GM23338 (cell line): ENCODE results near the gene SLC37A1. TPM values are rescaled to one million over a fixed set of nuclear protein-coding genes. Genes with fewer than 3 reads are reported as not detected.

Experiments used
- ATAC-seq: fragments of 200-7000 bp; cut with Tn5 transposase; 3 replicates; pipeline ENCODE4 v1.9.1; 2020
- DNase-seq: peaks from one replicate; pipeline ENCODE4 v3.0.0-alpha.2; 2015; ENCODE audit warnings: low spot score
- H2AFZ ChIP-seq: fragments of 200-600 bp; sonication (generic); 2 replicates; pipeline ENCODE4 v1.8.0; 2016; ENCODE audit warnings: antibody characterized with exemption, mild to moderate bottlenecking, moderate library complexity
- H3F3A ChIP-seq: fragments of 200-600 bp; sonication (generic); replicated peaks from 2 replicates; pipeline ENCODE4 v1.8.0; 2017; ENCODE audit warnings: antibody characterized with exemption, mixed run types, low read depth
- H3K27ac ChIP-seq: fragments of 200-600 bp; sonication (generic); 2 replicates; pipeline ENCODE4 v1.6.1; 2016; ENCODE audit warnings: low read depth
- H3K27me3 ChIP-seq: fragments of 200-600 bp; sonication (generic); 2 replicates; pipeline ENCODE4 v1.8.0; 2016; ENCODE audit warnings: mild to moderate bottlenecking, mixed run types, moderate library complexity; ENCODE audit not compliant: insufficient read depth
- H3K36me3 ChIP-seq: fragments of 200-600 bp; sonication (generic); 2 replicates; pipeline ENCODE4 v1.8.0; 2016; ENCODE audit warnings: mild to moderate bottlenecking; ENCODE audit not compliant: insufficient read depth
- H3K4me1 ChIP-seq: fragments of 200-600 bp; sonication (generic); 2 replicates; pipeline ENCODE4 v1.8.0; 2016; ENCODE audit warnings: mild to moderate bottlenecking, moderate library complexity; ENCODE audit not compliant: insufficient read depth
- H3K4me2 ChIP-seq: fragments of 200-600 bp; sonication (generic); 2 replicates; pipeline ENCODE4 v1.7.1; 2017; ENCODE audit warnings: mixed run types
- H3K4me3 ChIP-seq: fragments of 200-600 bp; sonication (generic); 2 replicates; pipeline ENCODE4 v1.6.1; 2016; ENCODE audit warnings: mixed run types
- H3K79me2 ChIP-seq: fragments of 200-600 bp; sonication (generic); replicated peaks from 2 replicates; pipeline ENCODE4 v1.8.0; 2017; ENCODE audit warnings: mild to moderate bottlenecking; ENCODE audit not compliant: insufficient read depth
- H3K9me2 ChIP-seq: fragments of 200-600 bp; sonication (generic); 2 replicates; pipeline ENCODE4 v1.8.0; 2017; ENCODE audit not compliant: insufficient read depth
- H4K20me1 ChIP-seq: fragments of 200-600 bp; sonication (generic); replicated peaks from 2 replicates; pipeline ENCODE4 v1.8.0; 2017; ENCODE audit warnings: mild to moderate bottlenecking; ENCODE audit not compliant: insufficient read depth
- H3K27ac Mint-ChIP-seq: 2 replicates; pipeline ENCODE4 v1.8.0; 2020; ENCODE audit warnings: inconsistent platforms, mild to moderate bottlenecking, moderate library complexity, mixed read lengths
- H3K27me3 Mint-ChIP-seq: 3 replicates; pipeline ENCODE4 v1.8.0; 2022; ENCODE audit warnings: low read depth, mild to moderate bottlenecking, moderate library complexity, mixed read lengths, inconsistent platforms; ENCODE audit not compliant: insufficient read depth, poor library complexity
- H3K36me3 Mint-ChIP-seq: 3 replicates; pipeline ENCODE4 v1.8.0; 2021; ENCODE audit warnings: low read depth, mild to moderate bottlenecking, inconsistent platforms, moderate library complexity, mixed read lengths
- H3K4me1 Mint-ChIP-seq: 3 replicates; pipeline ENCODE4 v1.8.0; 2020; ENCODE audit warnings: mild to moderate bottlenecking, inconsistent platforms, mixed read lengths
- H3K4me3 Mint-ChIP-seq: 3 replicates; pipeline ENCODE4 v1.8.0; 2021; ENCODE audit warnings: moderate library complexity, mild to moderate bottlenecking, inconsistent platforms, mixed read lengths
- H3K9me3 Mint-ChIP-seq: 3 replicates; pipeline ENCODE4 v1.8.0; 2020; ENCODE audit warnings: moderate library complexity, mild to moderate bottlenecking, inconsistent platforms, mixed read lengths
- CREB1 ChIP-seq: fragments of 250-450 bp; sonication (Bioruptor Pico); IDR thresholded peaks from 2 replicates; pipeline ENCODE4 v1.5.0; 2020; ENCODE audit warnings: low read depth, mild to moderate bottlenecking, moderate library complexity
- EZH2 ChIP-seq: fragments of 200-600 bp; sonication (generic); IDR thresholded peaks from one replicate; pipeline ENCODE4 v1.8.0; 2017; ENCODE audit warnings: antibody characterized with exemption, mild to moderate bottlenecking, low read depth; ENCODE audit not compliant: unreplicated experiment
- EZH2phosphoT487 ChIP-seq: fragments of 200-600 bp; sonication (generic); IDR thresholded peaks from one replicate; pipeline ENCODE4 v1.8.1; 2018; ENCODE audit warnings: antibody characterized with exemption; ENCODE audit not compliant: unreplicated experiment
- JUNB ChIP-seq: IDR thresholded peaks from one replicate; pipeline ENCODE4 v1.6.1; 2016; ENCODE audit warnings: antibody characterized with exemption; ENCODE audit not compliant: unreplicated experiment
- NANOG ChIP-seq: IDR thresholded peaks from 2 replicates; pipeline ENCODE4 v1.6.1; 2016; ENCODE audit warnings: antibody characterized with exemption, borderline replicate concordance
- POLR2AphosphoS5 ChIP-seq: IDR thresholded peaks from 2 replicates; pipeline ENCODE4 v1.6.1; 2016; ENCODE audit warnings: antibody characterized with exemption, low read depth
- STAT1 ChIP-seq: IDR thresholded peaks from one replicate; pipeline ENCODE4 v1.6.1; 2016; ENCODE audit warnings: antibody characterized with exemption; ENCODE audit not compliant: unreplicated experiment
- ZNF114 ChIP-seq: fragments of 250-450 bp; sonication (Bioruptor Pico); IDR thresholded peaks from 2 replicates; pipeline ENCODE4 v1.5.0; 2020; ENCODE audit warnings: mild to moderate bottlenecking, moderate library complexity
- ZNF331 ChIP-seq: fragments of 250-450 bp; sonication (Bioruptor Pico); IDR thresholded peaks from 2 replicates; pipeline ENCODE4 v1.5.0; 2020; ENCODE audit warnings: low read depth, mild to moderate bottlenecking, moderate library complexity
- polyA plus RNA-seq: library from polyadenylated mRNA; unstranded; fragments of >200 nt; fragmentation: Nextera tagmentation; extraction: Ambion mirVana; gene quantifications from 2 replicates; pipeline ENCODE4 v1.2.1, GENCODE V29; 2016
- total RNA-seq: library from RNA; depleted of rRNA; stranded (reverse); fragments of >200 nt; shearing (Covaris generic); gene quantifications from 2 replicates; pipeline ENCODE4 v1.2.3, GENCODE V29; 2014
- TF ChIP-seq, protein P1 (sequence below): IDR thresholded peaks from one replicate; pipeline ENCODE4 v1.6.1; 2018; ENCODE audit warnings: antibody characterized with exemption; ENCODE audit not compliant: unreplicated experiment
- TF ChIP-seq, protein P2 (sequence below): fragments of 250-450 bp; sonication (Bioruptor Pico); IDR thresholded peaks from 2 replicates; pipeline ENCODE4 v1.5.0; 2020; ENCODE audit warnings: mild to moderate bottlenecking, moderate library complexity
- TF ChIP-seq, protein P3 (sequence below): IDR thresholded peaks from 2 replicates; pipeline ENCODE4 v1.6.1; 2016; ENCODE audit warnings: antibody characterized with exemption
- TF ChIP-seq, protein P4 (sequence below), 2 experiments: fragments of 200-600 bp in 1 of 2; sonication (generic) in 1 of 2; conservative IDR thresholded peaks; 2 replicates each; pipeline versions ENCODE4 v1.5.1 to v1.6.1; 2016 to 2017; ENCODE audit warnings: antibody characterized with exemption in 2 of 2, low read depth in 2 of 2, mild to moderate bottlenecking in 2 of 2, moderate library complexity in 1 of 2

SLC37A1 gene
- total and polyA plus RNA-seq, 2 experiments from 2014 or later, result 14.0 to 30.3 TPM

DNA sequence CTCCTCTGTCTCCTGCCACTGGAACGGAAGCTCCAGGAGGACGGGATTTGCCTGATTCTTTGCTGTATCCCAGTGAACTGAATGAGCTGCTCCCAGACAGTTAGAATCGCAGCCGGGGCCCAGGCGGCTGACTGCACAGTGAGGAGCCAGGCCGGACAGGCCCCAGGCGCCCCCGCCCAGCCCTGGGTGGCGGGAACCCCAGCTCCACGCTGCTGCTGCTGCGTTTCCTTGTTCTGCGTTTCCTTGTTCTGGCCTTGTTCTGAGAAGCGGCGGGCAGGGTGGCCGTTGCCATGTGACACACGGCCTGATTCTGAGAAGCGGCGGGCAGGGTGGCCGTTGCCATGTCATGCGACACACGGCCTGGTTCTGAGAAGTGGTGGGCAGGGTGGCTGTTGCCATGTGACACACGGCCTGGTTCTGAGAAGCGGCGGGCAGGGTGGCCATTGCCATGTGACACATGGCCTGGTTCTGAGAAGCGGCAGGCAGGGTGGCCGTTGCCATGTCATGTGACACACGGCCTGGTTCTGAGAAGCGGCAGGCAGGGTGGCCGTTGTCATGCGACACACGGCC, 56.2 kb downstream of the SLC37A1 start:
- no peak for DNase-seq
- no peak overlapping the region for H2AFZ ChIP-seq

More for the DNA sequence above, 56.2 kb downstream of the SLC37A1 start:
- ATAC-seq, result no peak
- H3K36me3 Mint-ChIP-seq, result peaks cover 49% of the 10 kb centered on the region
- no peak overlapping the region for H3K27ac ChIP-seq
- no peak overlapping the region for H3K4me2 ChIP-seq
- H3K27ac Mint-ChIP-seq, result no peak overlapping the region; the same call in 1 of the 2 replicates
- H3K27me3 Mint-ChIP-seq, result peaks cover 8% of the 10 kb centered on the region
- H3K27me3 ChIP-seq, result no peaks in the 10 kb centered on the region
- no peaks in the 10 kb centered on the region for H3K79me2 ChIP-seq
- no peak overlapping the region for H3K4me3 Mint-ChIP-seq
- H3K9me3 Mint-ChIP-seq, result no peaks in the 10 kb centered on the region
- no peaks in the 10 kb centered on the region for H3K36me3 ChIP-seq
- H3K9me2 ChIP-seq, result no peaks in the 10 kb centered on the region
- H3K4me1 ChIP-seq, result no peaks in the 10 kb centered on the region
- H3K4me1 Mint-ChIP-seq, result no peaks in the 10 kb centered on the region; the same call in 1 of the 3 replicates
- TF ChIP-seq, protein P1, sequence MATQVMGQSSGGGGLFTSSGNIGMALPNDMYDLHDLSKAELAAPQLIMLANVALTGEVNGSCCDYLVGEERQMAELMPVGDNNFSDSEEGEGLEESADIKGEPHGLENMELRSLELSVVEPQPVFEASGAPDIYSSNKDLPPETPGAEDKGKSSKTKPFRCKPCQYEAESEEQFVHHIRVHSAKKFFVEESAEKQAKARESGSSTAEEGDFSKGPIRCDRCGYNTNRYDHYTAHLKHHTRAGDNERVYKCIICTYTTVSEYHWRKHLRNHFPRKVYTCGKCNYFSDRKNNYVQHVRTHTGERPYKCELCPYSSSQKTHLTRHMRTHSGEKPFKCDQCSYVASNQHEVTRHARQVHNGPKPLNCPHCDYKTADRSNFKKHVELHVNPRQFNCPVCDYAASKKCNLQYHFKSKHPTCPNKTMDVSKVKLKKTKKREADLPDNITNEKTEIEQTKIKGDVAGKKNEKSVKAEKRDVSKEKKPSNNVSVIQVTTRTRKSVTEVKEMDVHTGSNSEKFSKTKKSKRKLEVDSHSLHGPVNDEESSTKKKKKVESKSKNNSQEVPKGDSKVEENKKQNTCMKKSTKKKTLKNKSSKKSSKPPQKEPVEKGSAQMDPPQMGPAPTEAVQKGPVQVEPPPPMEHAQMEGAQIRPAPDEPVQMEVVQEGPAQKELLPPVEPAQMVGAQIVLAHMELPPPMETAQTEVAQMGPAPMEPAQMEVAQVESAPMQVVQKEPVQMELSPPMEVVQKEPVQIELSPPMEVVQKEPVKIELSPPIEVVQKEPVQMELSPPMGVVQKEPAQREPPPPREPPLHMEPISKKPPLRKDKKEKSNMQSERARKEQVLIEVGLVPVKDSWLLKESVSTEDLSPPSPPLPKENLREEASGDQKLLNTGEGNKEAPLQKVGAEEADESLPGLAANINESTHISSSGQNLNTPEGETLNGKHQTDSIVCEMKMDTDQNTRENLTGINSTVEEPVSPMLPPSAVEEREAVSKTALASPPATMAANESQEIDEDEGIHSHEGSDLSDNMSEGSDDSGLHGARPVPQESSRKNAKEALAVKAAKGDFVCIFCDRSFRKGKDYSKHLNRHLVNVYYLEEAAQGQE, result no peak
- TF ChIP-seq EZH2phosphoT487, result no peak
- no peak for TF ChIP-seq STAT1
- no peak for TF ChIP-seq POLR2AphosphoS5
- no peak for TF ChIP-seq JUNB
- no peak for TF ChIP-seq CREB1
- TF ChIP-seq ZNF114, result no peak
- TF ChIP-seq, protein P2, sequence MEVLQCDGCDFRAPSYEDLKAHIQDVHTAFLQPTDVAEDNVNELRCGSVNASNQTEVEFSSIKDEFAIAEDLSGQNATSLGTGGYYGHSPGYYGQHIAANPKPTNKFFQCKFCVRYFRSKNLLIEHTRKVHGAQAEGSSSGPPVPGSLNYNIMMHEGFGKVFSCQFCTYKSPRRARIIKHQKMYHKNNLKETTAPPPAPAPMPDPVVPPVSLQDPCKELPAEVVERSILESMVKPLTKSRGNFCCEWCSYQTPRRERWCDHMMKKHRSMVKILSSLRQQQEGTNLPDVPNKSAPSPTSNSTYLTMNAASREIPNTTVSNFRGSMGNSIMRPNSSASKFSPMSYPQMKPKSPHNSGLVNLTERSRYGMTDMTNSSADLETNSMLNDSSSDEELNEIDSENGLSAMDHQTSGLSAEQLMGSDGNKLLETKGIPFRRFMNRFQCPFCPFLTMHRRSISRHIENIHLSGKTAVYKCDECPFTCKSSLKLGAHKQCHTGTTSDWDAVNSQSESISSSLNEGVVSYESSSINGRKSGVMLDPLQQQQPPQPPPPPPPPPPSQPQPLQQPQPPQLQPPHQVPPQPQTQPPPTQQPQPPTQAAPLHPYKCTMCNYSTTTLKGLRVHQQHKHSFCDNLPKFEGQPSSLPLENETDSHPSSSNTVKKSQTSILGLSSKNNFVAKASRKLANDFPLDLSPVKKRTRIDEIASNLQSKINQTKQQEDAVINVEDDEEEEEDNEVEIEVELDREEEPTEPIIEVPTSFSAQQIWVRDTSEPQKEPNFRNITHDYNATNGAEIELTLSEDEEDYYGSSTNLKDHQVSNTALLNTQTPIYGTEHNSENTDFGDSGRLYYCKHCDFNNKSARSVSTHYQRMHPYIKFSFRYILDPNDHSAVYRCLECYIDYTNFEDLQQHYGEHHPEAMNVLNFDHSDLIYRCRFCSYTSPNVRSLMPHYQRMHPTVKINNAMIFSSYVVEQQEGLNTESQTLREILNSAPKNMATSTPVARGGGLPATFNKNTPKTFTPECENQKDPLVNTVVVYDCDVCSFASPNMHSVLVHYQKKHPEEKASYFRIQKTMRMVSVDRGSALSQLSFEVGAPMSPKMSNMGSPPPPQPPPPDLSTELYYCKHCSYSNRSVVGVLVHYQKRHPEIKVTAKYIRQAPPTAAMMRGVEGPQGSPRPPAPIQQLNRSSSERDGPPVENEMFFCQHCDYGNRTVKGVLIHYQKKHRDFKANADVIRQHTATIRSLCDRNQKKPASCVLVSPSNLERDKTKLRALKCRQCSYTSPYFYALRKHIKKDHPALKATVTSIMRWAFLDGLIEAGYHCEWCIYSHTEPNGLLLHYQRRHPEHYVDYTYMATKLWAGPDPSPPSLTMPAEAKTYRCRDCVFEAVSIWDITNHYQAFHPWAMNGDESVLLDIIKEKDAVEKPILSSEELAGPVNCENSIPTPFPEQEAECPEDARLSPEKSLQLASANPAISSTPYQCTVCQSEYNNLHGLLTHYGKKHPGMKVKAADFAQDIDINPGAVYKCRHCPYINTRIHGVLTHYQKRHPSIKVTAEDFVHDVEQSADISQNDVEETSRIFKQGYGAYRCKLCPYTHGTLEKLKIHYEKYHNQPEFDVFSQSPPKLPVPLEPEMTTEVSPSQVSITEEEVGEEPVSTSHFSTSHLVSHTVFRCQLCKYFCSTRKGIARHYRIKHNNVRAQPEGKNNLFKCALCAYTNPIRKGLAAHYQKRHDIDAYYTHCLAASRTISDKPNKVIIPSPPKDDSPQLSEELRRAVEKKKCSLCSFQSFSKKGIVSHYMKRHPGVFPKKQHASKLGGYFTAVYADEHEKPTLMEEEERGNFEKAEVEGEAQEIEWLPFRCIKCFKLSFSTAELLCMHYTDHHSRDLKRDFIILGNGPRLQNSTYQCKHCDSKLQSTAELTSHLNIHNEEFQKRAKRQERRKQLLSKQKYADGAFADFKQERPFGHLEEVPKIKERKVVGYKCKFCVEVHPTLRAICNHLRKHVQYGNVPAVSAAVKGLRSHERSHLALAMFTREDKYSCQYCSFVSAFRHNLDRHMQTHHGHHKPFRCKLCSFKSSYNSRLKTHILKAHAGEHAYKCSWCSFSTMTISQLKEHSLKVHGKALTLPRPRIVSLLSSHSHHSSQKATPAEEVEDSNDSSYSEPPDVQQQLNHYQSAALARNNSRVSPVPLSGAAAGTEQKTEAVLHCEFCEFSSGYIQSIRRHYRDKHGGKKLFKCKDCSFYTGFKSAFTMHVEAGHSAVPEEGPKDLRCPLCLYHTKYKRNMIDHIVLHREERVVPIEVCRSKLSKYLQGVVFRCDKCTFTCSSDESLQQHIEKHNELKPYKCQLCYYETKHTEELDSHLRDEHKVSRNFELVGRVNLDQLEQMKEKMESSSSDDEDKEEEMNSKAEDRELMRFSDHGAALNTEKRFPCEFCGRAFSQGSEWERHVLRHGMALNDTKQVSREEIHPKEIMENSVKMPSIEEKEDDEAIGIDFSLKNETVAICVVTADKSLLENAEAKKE, result no peak
- TF ChIP-seq, protein P3, sequence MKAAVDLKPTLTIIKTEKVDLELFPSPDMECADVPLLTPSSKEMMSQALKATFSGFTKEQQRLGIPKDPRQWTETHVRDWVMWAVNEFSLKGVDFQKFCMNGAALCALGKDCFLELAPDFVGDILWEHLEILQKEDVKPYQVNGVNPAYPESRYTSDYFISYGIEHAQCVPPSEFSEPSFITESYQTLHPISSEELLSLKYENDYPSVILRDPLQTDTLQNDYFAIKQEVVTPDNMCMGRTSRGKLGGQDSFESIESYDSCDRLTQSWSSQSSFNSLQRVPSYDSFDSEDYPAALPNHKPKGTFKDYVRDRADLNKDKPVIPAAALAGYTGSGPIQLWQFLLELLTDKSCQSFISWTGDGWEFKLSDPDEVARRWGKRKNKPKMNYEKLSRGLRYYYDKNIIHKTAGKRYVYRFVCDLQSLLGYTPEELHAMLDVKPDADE, result no peak
- TF ChIP-seq, protein P4, sequence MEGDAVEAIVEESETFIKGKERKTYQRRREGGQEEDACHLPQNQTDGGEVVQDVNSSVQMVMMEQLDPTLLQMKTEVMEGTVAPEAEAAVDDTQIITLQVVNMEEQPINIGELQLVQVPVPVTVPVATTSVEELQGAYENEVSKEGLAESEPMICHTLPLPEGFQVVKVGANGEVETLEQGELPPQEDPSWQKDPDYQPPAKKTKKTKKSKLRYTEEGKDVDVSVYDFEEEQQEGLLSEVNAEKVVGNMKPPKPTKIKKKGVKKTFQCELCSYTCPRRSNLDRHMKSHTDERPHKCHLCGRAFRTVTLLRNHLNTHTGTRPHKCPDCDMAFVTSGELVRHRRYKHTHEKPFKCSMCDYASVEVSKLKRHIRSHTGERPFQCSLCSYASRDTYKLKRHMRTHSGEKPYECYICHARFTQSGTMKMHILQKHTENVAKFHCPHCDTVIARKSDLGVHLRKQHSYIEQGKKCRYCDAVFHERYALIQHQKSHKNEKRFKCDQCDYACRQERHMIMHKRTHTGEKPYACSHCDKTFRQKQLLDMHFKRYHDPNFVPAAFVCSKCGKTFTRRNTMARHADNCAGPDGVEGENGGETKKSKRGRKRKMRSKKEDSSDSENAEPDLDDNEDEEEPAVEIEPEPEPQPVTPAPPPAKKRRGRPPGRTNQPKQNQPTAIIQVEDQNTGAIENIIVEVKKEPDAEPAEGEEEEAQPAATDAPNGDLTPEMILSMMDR (conservative IDR thresholded peaks at IDR 0.05; ENCODE audit: low read depth in 2 of 2), result no peak
- TF ChIP-seq ZNF331 (CRISPR knock-in tag), result no peak
- TF ChIP-seq NANOG, result no peak
- TF ChIP-seq EZH2, result no peak
- H3F3A ChIP-seq, result no peaks in the 10 kb centered on the region
- no peaks in the 10 kb centered on the region for H4K20me1 ChIP-seq
- H3K4me3 ChIP-seq, result no peak overlapping the region
